GF-D8 (cell line): ENCODE results near the gene ZNF559.
"Not testable (repeated sequence)": the region's sequence is repeated elsewhere in the genome, so short reads cannot be mapped to it uniquely, and the experiment has no call there.

Experiments
- DNase-seq: peaks from one replicate; lab custom pipeline; 2025; lab: John Stamatoyannopoulos, UW

Gene ZNF559

DNA sequence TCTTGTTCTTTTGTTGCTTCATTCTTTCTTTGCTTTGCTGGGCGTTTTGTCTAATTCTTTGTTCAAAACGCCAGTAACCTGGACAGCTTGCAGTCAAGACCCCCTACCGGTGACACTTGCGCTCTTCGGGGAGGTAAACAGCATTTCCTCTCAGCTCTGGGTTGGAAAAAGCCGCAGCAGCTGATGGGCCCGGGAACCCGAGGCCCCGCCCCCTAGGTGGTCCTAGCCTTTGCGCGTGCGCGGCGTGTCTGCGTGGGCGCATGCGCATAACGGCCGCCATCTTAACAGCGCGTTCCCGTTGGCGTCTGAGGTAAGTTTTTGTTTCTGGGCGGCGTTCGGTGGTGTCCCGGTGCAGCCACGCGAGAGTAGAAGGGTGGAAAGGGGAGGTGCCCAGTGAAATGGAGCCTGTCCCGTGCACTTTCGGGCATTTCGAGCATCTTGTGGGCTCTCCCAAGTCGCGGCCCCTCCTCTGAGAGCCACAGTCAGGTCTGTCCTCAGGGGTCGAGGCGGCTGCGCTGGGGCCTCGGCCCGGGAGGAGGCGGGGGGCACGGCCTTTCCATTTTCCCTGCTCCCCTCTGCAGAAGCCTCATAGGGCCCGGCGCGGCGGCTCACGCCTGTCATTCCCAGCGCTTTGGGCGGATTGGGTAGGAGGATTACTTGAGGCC is at the start of gene ZNF559:
TSS of gene ZNF559 (plus strand) at position 261 of the 665 bp plus-strand sequence. CDS start 14,371 bp downstream, outside the sequence.
- peak; percentile 89 for DNase-seq

DNA sequence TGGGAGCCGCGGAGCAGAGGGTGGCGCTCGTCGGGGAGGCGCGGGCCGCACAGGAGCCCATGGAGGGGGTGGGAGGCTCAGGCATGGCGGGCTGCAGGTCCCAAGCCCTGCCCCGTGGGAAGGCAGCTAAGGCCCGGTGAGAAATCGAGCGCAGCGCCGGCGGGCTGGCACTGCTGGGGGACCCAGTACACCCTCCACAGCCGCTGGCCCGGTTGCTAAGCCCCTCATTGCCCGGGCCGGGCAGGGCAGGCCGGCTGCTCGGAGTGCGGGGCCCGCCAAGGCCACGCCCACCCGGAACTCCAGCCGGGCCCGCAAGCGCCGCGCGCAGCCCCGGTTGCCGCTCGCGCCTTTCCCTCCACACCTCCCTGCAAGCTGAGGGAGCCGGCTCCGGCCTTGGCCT is 40.5 kb upstream of the ZNF559 start:
- DNase-seq, result not testable (repeated sequence)

DNA sequence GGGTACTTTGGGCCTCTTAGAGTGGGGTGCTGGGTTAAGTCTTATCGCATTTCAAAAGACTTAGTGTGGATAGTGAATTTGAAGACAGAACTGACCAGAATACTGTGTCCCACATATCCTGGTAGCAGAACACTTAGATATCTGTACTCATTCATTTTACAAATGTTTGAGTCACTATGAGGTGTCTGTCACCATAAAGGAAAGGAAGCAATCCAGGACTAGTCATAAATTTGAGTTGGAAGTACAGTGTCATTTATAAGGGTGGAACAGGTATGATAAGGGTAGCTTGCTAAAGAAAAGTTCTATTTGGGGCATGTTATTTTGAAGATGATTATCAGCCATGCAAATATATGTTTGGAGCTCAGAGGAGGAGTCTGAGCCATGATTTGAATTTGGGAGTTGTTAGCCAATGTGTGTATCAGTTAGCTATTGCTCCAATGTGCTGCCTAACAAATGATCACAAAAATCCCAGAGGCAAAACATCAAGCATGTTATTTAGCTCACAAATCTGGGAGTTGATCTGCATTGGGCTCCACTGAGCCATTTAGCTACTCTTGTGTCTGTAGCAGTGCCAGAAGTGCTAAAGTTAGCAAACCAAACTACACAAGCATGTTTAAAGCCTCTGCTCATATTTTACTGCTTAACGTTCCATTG is 34.6 kb upstream of the ZNF559 start:
- DNase-seq, result no peak

DNA sequence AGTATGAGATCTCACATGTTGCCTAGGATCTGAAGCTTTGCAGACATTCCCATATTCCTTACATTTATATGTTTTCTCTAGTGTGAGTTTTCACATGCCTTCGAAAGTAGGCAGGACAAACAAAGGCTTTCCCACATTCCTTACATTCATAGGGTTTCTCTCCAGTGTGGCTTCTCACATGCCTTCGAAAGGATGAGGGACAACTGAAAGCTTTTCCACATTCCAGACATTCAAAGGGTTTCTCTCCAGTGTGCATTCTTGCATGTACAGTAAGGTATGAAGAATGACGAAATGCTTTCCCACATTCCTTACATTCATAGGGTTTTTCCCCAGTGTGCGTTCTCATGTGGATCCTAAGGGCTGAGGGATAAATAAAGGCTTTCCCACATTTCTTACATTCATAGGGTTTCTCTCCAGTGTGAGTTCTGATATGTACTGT is 28.5 kb upstream of the ZNF559 start:
- no peak for DNase-seq

DNA sequence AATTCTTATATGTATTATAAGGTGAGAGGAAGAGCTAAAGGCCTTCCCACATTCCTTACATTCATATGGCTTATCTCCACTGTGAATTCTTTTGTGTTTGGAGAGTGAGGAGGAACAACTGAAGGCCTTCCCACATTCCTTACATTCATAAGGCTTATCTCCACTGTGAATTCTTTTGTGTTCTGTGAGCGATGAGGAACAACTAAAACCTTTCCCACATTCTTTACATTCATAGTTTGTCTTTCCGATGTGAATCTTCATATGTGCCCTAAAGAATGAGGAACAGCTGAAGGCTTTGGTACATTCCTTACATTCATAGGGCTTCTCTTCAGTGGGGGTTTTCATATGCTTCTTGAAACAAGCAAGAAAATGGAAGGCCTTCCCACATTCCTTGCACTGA is 27.6 kb upstream of the ZNF559 start:
- DNase-seq, result no peak

DNA sequence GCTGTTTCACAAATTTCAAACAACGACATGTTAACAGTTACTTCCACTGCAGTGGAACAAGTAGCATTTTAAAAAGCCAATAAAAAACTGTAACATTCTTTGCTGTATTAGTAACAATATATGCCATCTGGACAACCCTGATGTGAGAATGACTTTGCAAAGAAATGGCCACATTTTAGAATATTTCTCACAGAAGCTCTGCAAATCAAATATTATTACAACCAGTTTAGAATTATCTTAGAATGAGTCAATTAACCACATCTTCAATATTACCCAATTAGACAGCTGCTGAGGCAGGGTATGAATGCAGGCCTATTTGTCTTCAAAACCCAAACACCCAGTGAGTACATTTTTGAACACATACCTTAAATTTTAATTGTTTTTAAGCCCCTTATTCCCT is 17.5 kb upstream of the ZNF559 start:
- DNase-seq, result no peak

DNA sequence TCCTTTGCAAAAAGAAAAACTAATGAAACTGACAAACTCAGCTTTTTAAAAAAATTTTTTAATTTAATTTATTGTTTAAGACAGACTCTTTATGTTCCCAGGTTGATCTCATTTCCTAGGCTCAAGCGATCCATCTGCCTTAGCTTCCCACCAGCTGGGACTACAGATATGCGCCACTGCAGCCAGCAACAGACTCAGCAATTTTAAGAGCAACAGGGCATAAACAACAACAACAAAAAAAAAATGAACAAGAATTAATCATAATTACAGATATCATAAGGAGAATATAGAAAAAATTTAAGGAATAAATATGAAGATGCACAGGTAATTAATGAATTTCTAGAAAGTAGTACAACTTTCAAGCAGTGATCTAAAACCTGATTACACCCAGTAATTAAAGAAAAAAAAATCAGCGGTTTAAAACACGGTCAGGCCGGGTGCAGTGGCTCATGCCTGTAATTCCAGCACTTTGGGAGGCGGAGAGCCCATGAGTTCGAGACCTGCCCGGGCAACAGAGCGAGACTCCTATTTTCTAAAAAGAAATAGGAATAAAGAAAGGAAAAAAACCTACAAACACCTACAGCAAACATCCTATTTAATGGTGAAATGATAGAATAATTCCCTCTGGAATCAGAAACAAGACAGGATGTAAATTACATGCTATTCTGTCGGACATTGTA is 15.7 kb upstream of the ZNF559 start:
- no peak for DNase-seq

DNA sequence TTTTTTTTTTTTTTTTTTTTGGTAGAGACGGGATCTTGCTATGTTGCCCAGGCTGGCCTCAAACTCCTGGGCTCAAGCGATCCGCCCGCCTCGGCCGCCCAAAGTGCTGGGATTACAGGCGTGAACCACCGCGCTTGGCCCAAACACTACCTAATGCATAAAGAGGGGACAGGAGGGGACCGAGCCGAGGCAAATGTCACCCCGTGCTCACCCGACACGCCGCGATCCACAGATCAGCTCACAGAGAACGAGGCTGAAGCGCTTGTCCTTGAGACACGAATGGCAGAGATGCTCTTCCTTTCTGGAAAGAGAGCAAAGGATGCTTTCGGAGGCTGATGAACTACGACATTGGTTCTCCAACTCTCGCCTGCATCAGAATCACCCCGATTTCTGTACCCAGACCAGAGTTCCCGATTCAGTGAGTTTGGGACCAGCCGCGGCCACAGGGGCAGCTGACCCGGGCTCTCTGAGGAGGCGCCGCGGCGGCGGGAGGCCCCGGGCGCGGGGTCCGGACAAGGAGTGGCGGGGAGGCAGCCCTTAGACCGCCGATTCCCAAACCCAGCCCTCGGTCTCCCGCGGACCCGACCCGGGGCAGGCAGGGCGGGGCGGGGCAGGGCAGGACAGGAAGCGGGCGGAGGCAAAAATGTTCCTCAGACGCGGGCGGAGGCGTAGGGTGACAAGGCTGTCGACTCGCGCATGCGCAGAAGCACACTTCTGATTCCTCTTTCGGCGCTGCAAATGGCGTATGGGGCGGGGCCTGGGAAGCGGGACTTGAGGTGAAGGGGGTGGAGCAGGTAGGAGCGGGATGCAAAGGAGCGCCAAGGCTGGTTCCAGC is 14.6 kb upstream of the ZNF559 start, which contains the start of gene ZNF699:
TSS of gene ZNF699 (minus strand) at position 700 of the 835 bp plus-strand sequence. CDS start 4,719 bp downstream, outside the sequence.
- peak; percentile 89 for DNase-seq

DNA sequence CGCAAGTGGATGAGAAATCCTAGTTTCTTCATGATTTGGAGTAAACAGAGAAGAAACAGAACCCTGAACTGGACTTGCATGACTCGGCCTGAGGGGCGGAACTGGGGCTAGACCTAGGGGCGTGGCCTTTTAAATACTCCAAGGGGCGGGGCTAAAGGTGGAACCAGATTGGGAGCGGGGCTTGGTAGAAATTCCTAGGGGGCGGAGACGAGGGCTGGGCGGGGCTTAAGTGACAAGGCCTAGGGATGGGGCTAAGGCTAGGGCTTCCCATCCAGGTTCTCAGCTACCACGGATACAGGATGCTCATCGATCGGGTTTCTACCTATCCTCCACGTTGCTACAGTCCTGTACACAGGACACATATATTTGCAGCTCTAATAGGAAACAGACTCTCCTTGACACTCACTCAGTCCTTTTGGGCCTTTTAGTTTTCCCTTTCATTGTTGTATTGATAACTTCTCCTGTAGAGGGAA is 14.0 kb upstream of the ZNF559 start:
- DNase-seq, result no peak

DNA sequence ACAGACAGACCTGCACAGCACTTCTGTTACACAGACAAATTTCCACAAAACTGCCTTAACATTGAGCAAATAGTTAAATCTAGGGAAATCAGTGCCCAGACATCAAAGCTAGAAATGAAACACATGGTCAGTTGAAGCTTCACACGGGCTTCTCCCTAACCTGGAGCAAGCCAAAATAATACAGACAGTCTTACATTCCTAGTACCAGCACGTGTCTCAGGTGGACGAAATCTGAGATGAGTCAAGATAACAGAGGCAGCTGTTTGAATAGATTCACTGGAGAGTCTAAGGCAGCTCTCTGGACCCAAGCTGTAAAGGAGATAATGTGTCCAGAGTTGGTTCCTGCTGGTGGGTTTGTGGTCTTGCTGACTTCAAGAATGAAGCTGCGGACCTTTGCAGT is 10.2 kb upstream of the ZNF559 start:
- DNase-seq, result no peak

DNA sequence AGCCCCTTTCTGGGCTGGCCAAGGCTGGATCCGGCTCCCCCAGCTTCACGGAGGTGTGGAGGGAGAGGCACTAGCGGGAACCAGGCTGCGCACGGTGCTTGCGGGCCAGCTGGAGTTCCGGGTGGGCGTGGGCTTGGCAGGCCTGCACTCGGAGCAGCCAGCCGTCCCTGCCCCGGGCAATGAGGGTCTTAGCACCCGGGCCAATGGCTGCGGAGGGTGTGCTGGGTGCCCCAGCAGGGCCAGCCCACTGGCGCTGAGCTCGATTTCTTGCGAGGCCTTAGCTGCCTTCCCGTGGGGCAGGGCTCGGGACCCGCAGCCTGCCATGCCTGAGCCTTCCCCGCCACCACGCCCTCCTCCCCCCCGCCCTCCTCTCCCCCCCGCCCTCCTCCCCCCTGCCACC is 2.6 kb upstream of the ZNF559 start:
- no peak for DNase-seq

DNA sequence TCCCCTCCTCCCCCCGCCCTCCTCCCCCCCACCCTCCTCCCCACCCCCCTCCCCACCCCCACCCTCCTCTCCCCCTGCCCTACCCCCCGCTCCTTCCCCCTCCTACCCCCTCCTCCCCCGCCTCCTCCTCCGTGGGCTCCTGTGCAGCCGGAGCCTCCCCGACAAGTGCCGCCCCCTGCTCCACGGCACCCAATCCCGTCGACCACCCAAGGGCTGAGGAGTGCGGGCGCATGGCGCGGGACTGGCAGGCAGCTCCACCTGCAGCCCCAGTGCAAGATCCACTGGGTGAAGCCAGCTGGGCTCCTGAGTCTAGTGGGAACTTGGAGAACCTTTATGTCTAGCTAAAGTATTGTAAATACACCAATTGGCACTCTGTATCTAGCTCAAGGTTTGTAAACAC is 2.2 kb upstream of the ZNF559 start:
- not testable (repeated sequence) for DNase-seq

DNA sequence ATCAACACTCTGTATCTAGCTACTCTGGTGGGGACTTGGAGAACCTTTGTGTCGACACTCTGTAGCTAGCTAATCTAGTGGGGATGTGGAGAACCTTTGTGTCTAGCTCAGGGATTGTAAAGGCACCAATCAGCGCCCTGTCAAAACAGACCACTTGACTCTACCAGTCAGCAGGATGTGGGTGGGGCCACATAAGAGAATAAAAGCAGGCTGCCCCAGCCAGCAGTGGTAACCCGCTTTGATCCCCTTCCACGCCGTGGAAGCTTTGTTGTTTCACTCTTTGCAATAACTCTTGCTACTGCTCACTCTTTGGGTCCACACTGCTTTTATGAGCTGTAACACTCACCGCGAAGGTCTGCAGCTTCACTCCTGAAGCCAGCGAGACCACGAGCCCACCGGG is 1.8 kb upstream of the ZNF559 start:
- not testable (repeated sequence) for DNase-seq

DNA sequence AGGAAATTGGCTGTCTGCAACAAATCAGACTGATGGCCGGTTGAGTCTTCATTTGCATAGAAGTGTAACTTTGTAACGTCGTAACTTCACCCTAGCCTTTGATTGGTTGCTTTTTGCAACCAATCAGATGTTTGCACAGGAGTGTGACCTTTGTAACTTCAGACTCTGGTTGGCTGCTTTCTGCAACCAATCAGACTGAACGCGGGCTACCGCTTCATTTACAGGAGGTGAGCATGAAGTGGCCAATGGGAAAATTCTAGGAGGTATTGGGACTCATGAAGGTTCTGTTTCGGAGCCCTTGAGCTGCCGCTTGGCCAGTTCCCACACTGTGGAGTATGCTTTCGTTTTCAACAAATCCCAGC is 441 bp upstream of the ZNF559 start:
- DNase-seq, result peak; percentile 68

DNA sequence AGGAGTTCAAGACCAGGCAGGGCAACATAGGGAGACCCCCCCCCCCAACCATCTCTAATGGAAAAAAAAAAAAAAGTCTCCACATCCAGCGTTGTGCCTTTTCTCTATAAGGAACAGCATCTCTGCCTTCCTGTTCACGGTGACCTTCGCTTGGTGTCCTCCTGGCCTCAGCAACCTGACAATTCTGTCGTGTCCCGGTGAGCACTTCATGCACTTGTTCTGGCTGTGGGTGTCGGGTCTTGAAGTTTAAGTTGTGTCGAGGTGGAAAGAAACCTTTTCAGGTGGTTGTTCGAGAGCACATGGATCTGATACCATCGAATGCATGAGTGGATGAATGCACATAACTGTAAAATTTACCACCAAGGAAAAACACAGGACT is 594 bp downstream of the ZNF559 start:
- DNase-seq, result no peak

DNA sequence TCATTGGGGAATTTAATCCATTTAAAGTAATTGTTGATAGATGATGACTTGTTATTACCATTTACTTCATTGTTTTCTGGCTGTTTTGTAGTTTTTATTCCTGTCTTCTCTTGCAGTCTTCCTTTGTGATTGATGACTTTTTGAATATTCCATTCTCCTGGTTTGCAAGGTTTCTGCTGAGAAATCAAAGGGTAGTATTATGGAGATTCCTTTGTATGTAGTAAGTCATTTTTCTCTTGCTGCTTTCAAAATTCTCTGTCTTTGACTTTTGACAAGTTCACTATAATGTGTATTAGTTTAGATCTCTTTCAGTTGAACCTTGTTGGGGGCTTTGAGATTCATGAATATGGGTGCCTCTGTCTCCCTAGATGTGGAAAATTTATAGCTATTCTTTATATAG is 6.0 kb downstream of the ZNF559 start:
- DNase-seq, result no peak

DNA sequence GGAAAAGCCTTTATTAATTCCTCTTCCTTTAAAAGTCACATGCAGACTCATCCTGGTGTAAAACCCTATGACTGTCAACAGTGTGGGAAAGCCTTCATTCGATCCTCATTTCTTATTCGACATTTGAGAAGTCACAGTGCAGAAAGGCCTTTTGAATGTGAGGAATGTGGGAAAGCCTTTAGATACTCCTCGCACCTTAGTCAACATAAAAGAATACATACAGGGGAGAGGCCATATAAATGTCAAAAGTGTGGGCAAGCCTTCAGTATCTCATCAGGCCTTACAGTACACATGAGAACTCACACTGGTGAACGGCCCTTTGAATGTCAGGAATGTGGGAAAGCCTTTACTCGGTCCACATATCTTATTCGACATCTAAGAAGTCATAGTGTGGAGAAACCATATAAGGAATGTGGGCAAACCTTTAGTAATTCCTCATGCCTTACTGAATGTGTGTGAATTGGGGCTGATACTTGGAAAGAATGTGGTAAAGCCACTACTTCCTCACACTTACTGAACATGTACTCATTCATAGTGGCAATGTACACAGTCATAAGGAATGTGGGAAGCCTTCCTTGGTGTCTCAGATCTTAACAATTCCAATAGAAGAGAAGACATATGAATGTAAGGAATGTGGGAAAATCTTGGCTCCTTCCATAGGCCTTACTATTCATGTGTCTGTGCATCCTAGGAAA is 18.8 kb downstream of the ZNF559 start:
- no peak for DNase-seq

DNA sequence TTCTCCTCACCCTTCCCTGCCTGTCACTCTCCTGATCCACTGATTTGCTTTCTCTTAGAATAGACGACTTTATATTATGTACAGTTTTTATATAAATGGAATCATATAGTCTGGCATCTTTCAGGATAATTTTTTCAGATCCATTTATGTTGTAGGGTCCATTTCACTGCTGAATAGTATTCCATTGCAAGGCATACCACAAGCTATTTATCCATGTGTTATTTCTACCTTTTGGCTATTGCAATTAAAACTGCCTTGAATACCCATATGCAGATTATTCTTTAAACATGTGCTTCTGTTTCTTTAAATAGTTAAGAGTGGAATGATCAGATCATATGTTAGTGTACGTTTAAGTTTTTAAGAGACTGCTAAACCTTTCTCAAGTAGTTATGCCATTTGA is 21.0 kb downstream of the ZNF559 start:
- no peak for DNase-seq

DNA sequence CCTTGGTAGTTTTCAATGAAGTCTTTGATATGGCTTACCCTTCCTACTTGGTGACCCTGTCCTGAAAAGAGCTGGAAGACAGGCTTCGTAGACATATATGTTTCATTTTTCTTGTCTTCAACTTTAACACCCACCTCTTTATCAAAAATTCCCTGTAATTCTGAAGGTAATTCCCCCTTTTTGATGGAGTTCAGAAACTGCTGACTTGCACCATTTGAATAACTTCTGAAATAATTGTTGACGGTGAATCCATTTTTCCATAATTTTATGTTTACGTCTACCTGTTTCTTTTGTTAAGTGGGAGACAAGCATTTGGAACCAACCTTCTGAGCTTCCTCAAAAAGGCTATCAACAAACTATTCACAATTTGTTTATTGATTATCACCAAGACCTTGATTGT is 24.3 kb downstream of the ZNF559 start:
- no peak for DNase-seq

DNA sequence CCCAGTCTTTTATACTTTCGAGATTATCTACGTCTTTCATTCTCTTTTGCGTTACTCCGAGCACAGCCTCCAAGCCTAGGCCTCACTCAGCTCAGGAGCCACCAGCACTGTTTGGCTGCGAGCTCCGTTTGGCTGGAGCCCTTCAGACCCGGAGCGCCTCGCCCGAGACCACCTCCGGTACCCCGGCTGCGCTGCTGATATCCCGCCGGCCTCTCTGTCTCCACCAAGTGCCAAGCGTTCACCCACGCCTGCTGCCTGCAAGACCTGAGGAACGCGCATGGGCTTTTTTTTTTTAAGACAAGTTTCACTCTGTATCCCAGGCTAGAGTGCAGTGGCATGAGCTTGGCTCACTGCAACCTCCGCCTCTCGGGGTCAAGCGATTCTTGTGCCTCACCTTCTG is 24.7 kb downstream of the ZNF559 start:
- DNase-seq, result no peak

DNA sequence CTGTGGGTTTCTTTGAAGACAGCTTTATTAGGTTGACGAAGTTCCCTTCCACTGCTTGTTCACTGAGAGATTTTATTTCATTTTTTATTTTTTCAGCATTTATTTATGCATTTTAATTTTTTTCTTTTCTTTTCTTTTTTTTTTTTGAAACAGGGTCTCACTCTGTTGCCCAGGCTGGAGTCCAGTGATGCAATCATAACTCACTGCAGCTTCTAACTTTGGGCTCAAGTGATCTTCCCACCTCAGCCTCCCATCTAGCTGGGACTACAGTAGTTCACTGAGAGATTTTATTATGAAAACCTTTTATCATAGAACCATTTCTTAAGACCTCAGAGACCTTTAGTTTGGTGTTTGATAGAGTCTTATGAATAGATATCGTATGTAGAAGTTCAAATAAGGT is 28.5 kb downstream of the ZNF559 start:
- DNase-seq, result no peak

DNA sequence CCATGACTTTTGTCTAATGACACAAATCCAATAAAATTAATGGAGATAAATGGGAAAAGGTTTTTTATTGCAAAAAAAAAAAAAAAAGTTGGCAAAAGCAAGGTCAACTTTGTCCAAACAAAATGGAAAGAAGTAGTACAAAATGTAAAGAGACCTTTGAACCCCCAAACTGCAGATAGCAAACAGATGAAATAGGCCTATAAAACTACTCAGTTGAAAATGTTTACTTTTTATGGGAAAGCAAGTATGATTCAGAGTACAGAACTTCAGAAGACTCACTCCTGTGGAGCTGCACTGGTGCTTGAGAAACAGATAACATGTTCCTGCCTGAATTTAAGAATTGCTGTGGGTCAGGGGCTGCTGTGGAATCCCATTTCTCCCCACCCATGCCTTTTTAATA is 29.0 kb downstream of the ZNF559 start:
- DNase-seq, result no peak
